HG02678 (cell line): ENCODE data around the gene TNFRSF21.
"Not testable (repeated sequence)": the region's sequence is repeated elsewhere in the genome, so short reads cannot be mapped to it uniquely, and the experiment has no call there.

Source experiments
- ATAC-seq: cut with Tn5 transposase; IDR thresholded peaks from one replicate; pipeline ENCODE4 v1.9.1; 2021; ENCODE audit warnings: mild to moderate bottlenecking, moderate library complexity; ENCODE audit not compliant: unreplicated experiment

Gene TNFRSF21

DNA sequence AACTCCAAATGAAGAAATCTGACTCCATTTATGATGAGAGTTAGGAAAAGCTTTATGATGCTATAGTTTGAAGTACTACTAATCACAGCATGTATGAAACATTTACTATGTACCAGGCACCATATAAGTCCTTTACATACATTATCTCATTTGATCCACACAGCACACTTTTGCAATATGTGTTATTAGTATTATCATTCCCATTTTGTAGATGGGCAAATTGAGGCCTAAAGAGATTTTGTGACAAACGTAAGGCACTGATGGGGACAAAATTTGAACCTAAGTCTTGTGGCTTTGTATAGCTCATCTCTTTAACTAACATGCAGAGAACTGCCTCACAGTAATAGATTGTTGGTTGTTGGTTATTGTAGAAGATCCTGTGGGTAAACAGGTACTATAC lies 14.2 kb upstream of the TNFRSF21 start:
- ATAC-seq = no peak

DNA sequence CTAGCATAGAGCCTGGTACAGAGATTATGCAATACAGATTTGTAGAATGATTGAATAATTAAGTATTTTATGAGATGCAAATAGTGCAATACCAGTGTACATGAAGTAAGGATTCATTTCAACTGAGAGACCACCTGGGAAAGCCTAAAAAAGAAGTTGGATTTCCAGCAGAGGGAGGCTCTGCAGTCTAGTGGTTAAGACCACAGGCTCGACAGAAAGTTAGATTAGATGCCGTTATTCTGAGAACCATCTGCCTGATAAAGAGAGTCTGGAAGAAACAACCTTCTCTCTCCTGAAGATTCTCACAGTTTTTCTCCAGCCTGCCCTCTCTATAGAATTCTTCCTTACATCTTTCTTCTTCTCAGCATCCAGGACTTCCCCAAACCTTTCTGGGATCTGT lies 13.6 kb upstream of the TNFRSF21 start:
- no peak for ATAC-seq

DNA sequence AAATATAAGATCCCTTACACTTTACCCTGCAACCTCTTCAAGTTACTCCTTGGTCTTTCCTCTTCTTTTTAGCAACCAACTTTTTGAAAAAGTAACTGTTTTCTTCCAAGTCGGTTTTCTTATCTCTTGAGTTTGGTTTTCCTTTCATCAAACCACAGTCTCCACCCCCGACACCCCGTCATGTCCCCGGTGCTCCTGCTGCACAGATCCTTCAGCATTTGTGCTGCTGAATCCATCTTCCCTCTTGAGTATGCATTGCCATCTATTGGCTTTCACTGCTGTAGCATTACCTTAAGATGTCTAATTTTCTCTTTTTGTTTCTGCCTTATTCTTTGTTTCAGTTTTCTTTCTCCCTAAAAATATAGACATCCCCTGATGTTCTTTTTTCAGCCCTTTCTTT lies 11.9 kb upstream of the TNFRSF21 start:
- no peak for ATAC-seq

DNA sequence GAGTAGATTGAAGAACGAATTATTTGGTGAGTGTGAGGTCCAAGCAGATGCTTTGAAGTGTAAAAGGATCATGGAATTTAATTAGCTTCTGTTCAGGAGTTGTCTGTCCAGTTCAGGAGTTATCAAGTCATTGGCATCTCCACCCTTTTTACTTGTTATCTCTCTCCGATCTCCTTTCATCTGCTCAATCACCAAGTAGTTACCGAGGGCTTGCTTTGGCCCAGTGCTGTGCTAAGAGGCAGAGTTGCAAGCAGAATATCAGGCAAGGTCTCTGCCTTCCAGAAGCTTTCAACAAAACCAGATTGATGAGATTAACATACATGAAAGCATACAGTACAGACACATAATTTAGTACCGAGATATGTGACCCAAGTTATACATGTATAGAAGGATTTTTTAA lies 10.2 kb upstream of the TNFRSF21 start:
- ATAC-seq = no peak

DNA sequence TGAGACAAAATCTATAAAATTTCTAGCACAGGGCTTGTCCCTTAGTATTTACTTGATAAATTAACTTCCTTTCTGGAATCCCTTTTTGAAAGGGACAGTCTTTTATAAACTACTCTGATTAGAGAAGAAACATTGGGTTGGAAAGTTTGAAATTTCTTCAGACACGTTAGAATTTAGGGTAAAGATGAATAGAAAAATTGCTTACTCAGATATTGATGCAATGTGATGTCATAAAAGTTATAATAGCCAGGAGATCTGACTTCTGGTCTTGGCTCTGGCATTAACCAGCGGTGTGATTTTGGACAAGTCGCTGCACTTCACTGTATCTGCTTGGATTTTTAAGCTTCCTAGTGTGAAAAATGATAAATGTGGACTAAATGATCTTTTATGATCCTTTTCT lies 9.7 kb upstream of the TNFRSF21 start:
- ATAC-seq = no peak

DNA sequence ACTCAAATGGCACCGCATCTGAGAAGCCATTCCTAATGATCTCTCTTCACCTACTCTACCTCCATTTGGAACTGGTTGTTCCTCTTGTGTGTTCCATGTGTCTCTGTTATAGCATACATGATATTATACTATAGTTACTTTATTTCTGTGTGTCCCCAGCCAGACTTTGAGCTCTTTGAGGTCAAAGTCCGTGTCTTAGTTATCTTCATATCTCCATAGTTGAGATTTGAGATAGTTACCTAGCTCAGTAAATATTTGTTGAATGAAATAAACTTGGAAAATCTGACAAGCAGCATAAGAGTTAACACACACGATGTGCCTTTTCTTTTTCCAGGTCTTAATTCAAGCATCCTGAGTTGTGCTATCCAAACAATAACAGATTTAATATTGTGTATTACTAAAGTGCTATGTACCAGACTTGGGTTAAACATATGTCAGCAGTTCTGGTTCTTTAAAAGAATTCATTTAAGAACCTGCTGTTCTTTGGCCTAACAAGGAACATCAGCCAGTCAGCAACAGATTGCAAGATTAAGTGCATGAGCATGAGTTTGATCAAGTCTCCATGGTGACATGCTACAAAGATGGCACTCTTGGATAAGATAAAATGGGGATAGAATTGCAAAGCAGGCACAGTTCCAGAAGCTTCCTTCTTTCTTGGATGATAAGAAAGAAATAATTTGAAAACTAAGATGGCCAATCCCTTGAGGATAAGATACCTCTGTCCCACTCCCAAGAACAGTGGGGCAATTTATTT lies 8.7 kb upstream of the TNFRSF21 start:
- ATAC-seq = no peak

DNA sequence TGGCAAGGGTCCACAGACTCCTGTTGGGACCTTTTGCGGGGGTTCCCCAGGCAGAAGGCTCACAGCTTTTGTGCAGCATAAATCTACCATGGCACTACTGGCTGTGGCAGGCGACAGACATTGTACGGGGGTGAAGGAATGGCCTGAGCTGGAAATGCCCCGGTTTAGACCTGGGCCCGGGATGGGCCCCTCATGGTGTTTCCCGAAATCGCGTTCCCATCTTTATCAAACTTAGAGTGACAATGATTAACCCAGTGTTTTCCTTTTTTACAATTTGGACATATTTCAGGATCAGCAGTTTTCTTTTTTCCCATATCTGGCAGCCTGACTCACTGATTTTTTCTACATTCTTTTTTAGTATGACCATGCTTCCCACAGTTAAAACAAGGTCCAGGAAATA lies 5.5 kb upstream of the TNFRSF21 start:
- not testable (repeated sequence) for ATAC-seq

DNA sequence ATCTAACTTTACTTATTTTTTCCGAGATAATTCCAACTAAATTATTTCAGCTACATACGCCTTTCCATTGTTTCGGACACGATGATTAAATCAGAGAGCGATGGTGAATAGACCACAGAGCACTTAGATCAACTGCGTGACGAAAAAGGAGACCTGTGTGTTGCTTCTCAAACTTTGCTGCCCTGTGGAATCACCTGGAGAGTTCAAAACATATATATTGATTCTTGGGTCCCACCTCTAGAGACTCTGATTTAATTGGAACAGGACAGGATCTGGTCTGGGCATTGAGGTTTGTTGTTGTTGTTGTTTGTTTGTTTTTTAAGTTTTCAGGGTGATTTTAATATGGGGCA lies 401 bp upstream of the TNFRSF21 start:
- peak; percentile 6 for ATAC-seq

DNA sequence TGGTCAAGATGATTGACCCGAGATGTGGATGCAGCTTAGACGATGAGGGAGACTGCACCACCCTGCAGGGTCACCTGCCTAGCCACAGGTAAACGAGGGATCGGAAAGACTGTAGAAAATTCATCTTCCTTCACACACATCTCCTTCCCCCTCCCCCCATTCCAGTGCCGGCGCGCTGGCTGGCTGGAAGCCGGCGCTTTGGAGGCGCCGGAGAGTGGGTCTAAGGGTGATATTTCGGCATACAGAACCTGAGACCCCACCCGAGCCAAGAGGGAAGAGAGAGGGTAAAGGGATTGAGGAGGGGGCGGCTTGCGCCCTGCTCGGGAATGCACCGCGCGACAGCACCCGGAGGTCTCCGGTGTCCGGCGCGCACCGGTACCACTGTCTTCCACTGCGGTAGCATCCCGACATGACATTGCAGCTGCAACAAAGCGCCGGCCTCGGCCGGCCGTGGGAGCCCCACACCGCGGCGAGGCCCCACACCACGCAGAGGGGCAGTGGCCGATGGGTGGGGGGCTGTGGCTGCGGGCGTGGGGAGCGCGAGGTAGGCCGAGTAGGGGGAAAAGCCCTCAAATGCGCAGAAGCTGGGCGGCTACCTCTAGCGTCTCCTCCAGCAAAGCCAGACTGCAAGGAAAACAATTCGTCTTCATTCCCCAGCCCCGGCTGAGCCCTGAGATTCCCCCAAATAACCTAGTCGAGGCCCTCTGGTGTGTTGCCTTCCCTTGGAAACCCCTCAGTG lies 984 bp downstream of the TNFRSF21 start:
- peak; percentile 15 for ATAC-seq

DNA sequence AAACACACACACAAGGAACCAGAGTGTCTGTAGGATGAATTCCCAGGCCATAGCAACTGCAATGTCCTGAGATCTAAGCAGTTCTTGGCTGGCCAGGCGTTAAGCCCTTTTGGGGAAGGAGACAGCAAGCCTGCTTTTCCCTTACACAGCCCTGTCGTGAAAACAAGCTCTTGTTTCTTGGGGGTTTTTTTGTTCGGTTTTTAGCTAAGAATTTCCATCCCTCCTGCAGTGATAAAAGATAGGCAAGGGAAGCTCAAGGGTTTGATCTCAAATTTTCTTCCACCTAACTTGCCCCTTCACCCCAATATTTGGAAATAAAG lies 1.5 kb downstream of the TNFRSF21 start:
- no peak for ATAC-seq

DNA sequence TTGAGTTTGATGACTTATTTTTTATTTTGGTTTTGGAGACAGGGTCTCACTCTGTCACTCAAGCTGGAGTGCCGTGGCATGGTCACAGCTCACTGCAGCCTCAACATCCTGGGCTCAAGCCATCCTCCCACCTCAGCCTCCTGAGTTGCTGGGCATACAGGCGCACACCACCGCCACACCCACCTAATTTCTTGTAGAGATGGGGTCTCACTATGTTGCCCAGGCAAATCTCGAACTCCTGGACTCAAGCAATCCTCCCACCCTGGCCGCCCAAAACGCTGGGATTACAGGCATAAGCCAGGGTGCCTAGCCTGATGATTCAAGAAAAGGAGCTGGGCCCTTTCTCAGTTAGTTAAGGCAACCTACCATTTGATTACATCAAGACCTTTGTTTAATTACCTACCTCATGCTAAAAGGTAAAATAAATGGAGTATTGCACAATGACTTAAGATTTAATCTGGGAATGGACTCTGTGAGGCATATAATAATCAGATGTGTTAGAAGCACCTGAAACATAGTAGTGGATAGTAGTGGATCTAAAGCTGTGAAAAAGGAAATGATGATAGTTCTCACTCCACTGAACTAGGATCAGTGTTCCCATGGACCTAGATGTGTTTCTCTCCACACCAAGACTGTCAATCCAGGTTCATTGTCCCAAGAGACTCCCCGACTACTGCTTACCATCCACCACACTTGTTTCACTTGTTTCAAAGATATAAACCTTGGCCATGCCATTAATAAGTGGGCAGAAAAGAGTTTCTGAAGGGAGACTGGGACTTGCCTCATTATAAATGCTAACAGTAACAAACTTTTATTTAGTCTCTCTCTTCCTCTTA lies 2.1 kb downstream of the TNFRSF21 start:
- no peak for ATAC-seq

DNA sequence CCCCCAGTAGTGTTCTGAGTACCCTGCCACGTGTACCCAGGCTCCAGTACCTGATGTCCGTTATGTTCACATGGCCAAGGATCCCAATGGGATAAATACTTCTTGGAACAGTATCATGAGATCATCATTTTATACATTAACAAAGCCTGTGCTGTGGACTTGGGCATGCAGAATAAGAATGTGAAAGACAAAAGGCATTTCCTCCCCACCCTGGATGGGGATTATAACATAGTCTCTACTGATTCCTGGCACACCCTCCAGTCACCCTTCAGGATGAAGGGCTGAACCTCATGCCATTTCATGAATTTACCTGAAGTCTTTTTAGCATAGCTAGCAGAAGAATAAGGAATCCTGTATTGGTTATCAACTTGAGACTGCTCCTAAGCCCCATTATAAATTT lies 2.8 kb downstream of the TNFRSF21 start:
- ATAC-seq = no peak

DNA sequence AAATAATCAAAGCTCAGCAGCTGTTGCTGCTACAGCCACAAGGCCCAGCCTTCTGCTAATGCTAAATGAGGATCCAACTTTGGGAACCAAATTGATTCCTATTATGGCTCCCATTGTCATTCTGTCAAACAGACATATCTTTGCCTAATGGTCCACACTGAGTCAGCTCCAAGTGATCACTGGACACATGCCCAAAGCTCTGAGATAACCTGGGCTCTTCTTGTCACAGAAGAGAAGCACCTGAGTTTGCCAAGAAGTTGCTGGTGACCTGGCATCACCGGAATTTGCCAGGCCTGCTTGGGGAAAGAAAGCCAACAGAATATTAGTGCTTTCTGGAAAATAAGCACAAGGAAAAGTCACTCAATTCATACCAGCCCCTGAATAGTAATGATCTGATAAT lies 5.8 kb downstream of the TNFRSF21 start:
- ATAC-seq = no peak

DNA sequence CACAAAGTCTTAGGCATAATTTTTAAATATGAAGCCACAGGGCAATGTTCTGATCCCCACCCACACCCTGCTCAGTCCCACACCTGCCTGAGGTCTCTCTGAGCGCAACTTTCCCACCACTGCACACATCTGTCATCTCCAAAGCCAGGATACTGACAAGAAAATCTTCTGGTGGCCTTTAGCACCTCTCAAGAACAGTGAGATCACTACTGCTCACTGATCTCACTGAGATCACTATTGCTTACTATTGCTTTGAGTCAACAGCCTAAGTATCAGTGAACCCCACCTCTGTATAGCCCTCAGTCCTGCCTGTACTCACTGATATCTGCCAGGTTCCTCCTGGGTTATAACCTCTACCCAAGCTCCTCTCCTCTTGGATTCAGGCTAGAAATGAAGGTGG lies 6.4 kb downstream of the TNFRSF21 start:
- ATAC-seq = peak; percentile 48

DNA sequence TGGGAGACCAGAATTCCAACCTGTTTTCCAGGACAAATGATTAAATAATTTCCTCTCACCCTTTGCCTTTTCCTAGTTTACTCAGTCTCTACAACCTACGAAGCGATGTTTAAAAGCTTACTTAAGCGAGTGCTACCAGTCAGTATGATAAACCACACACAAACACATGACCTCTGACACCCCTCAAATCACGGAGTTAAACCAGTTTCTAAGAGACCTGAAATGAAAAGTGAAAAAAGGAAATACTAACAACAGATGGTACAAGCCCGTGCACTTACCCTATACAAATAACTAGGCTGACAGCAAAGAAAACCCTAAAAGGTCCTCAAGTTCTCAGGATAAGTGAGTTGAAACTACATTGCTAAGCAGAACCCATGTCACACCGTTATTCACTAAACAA lies 7.7 kb downstream of the TNFRSF21 start:
- ATAC-seq = peak; percentile 72

DNA sequence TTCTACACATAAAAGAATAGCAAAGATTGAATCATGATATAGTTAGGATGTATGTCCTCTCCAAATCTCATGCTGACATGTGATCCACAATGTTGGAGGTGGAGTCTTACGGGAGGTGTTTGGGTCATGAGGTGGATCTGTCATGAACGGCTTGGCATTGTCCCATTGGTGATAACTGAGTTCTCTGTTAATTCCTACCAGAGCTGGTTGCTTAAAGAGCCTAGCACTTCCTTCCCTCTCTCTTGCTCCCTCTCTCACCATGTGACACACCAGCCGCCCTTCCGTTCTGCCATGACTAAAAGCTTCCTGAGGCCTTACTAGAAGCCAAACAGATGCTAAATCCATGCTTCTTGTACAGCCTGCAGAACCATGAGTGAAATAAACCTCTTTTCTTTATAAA lies 8.3 kb downstream of the TNFRSF21 start:
- ATAC-seq = no peak

DNA sequence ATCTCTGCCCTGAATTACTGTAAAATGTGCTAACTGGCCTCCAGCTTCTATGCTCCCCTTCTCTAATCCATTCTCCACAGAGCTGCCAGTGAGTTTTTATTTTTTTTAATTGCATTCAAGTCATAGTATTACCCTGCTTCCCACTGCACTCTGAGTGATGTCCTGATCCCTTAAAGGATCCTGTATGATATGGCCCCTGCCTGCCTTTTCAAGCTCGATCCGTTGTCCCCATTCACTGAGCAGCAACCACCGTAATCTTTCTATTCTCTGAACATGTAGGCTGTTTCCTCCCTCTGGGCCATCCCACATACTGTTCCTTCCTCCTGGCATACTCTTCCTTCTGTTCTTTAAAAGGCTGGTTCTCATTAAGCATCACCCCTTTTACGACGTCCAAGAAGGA lies 9.3 kb downstream of the TNFRSF21 start:
- no peak for ATAC-seq

DNA sequence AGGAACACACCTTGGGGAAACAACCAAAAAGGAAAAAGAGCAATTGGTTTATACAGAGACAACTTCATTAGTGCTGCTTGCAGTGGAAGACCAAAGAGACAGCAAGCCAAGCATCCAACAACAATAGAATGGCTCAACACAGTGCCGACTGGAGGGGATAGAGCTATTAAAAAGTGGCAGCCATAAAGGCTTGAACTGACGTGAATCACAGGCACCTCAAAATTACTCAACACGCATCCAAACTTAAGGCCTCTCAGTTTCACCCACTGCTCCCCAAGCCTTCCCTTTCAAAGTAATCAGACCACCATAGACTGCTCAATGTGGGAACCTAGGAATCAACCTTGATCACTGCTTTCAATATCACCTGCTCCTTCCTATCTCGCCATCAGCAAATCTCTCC lies 9.7 kb downstream of the TNFRSF21 start:
- ATAC-seq = no peak

DNA sequence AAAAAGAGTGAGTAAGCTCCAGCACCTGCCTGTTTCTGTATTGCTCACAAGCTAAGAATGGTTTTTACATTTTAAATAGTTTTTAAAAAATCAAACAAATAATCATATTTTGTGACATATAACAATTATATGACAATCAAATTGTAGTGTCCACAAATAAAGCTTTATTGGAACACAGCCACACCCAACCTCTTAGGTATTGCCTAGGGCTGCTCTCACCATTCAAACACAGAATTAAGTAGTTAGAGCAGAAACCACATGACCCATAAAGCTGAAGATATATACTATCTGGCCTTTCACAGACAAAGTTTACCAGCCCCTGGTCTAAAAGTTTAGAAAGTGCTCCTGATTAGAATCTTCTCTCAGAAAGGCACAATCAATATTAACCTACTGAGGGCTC lies 11.2 kb downstream of the TNFRSF21 start:
- no peak for ATAC-seq

DNA sequence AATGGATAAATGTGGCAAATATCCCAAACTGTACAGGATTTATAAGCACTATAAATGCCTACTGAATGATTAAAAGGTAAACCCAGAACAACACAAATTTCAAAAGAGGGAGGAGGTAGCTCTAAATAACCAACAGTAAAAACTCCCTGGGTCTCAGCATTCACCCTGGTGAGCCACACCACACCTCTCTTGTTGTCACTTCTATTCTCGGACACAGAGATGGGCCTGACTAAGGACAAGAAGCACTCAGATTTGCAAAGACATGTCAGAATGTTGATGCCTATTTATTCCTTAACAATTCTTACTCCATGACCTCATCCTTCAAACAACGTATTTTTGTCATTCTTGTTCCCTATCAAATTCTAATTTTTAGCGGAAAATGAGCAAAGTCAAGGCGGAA lies 14.7 kb downstream of the TNFRSF21 start:
- no peak for ATAC-seq

DNA sequence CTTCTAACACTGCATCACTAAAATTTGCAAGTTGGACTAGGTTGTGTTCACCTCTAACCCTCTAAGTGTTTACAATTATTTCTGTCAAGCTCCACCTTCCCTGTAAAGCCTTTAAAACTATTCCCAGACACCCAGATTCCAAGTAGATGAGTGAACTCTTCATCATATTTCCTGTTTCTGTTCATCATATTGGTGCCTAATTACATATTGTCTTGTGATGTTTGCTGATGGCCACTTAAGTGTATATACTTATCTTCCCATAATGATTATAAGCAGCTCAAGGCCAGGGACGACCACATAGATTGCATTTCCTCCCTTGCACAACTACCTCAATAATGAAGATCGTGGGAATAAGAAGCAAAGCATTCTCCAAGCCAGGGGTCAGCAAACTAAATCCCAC lies 16.8 kb downstream of the TNFRSF21 start:
- ATAC-seq = no peak

DNA sequence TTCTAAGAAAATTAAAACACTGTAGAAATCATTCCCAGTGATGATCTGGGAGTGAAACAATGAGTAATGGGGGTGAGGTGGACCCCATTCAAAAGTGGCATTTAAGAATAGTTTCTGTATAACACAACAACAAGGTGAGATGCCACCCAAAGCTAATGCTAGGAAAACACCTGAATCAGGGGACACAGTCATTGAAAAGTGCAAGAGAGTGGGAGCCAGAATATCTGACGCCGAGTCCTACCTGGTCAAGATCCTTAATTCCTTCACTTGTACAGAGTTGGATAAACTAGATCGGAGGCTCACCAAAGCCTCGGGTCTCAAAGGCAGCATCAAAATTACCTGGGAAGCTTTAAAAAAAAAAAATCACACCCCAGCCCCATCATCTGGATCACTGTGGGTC lies 17.7 kb downstream of the TNFRSF21 start:
- no peak for ATAC-seq
